MM.1S (cell line): ENCODE measurements around the gene AKAP3.

Experiments used
- CTCF ChIP-seq: fragments of 300-600 bp; sonication (generic); IDR thresholded peaks from 2 replicates; pipeline ENCODE4 v1.5.1; 2016; ENCODE audit warnings: antibody characterized with exemption, low read length, mixed read lengths
- EZH2 ChIP-seq: fragments of 300-600 bp; sonication (generic); optimal IDR thresholded peaks from 2 replicates; pipeline ENCODE3; 2017; ENCODE audit warnings: low read depth, mild to moderate bottlenecking, antibody characterized with exemption, low read length, mixed read lengths
- EZH2phosphoT487 ChIP-seq: fragments of 300-600 bp; sonication (generic); IDR thresholded peaks from 2 replicates; pipeline ENCODE4 v1.6.1; 2018; ENCODE audit warnings: antibody characterized with exemption, low read length

GRCh38 chr12:4580281-4580688, 68.6 kb downstream of the AKAP3 start:
- no peak for TF ChIP-seq CTCF
- TF ChIP-seq EZH2: no peak
- TF ChIP-seq EZH2phosphoT487: no peak
